OCI-LY1 (cell line): Measurements from ENCODE around the gene C11orf58.

Source experiments
- EZH2 ChIP-seq: fragments of 200-600 bp; sonication (generic), shearing (Covaris generic); IDR thresholded peaks from 2 replicates; pipeline ENCODE4 v1.8.0; 2017; ENCODE audit warnings: borderline replicate concordance, mixed run types, mild to moderate bottlenecking, antibody characterized with exemption, low read length, moderate library complexity, mixed read lengths
- TF ChIP-seq, protein P1 (sequence below): fragments of 200-600 bp; sonication (generic), shearing (Covaris generic); IDR thresholded peaks from 2 replicates; pipeline ENCODE4 v1.5.1; 2017; ENCODE audit warnings: mild to moderate bottlenecking, antibody characterized with exemption, low read length, moderate library complexity, mixed read lengths

GRCh38 chr11:16789063-16789420 is 50.6 kb downstream of the C11orf58 start:
- TF ChIP-seq, protein P1, sequence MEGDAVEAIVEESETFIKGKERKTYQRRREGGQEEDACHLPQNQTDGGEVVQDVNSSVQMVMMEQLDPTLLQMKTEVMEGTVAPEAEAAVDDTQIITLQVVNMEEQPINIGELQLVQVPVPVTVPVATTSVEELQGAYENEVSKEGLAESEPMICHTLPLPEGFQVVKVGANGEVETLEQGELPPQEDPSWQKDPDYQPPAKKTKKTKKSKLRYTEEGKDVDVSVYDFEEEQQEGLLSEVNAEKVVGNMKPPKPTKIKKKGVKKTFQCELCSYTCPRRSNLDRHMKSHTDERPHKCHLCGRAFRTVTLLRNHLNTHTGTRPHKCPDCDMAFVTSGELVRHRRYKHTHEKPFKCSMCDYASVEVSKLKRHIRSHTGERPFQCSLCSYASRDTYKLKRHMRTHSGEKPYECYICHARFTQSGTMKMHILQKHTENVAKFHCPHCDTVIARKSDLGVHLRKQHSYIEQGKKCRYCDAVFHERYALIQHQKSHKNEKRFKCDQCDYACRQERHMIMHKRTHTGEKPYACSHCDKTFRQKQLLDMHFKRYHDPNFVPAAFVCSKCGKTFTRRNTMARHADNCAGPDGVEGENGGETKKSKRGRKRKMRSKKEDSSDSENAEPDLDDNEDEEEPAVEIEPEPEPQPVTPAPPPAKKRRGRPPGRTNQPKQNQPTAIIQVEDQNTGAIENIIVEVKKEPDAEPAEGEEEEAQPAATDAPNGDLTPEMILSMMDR, result no peak
- no peak for TF ChIP-seq EZH2
